ENCODE data around the gene PHGDH. TPM values are rescaled to one million over a fixed set of nuclear protein-coding genes. Genes with fewer than 3 reads are reported as not detected.
"Not testable (repeated sequence)": the region's sequence is repeated elsewhere in the genome, so short reads cannot be mapped to it uniquely, and the experiment has no call there.

PHGDH gene
- total RNA-seq, 1 donor from 2014 or later: 61.7 TPM

DNA sequence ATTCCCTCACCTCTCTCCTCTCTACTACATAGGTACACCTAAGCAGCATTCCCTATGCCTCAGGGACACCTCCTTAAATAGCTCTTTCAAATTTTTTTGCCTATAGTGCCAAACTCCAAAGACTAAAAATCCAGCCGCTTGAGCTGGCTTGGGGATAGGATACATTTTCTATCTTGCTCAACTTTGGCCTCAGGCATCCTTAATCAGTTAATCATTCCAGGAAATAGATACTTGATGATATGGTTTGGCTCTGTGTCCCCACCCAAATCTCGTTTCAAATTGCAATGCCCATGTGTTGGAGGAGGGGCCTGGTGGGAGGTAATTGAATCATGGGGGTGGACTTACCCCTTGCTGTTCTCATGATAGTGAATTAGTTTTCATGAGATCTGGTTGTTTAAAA is 11.4 kb upstream of the PHGDH start:
- Histone ChIP-seq H3K4me1 (no peaks in the 10 kb centered on the region), H3K4me3 (no peak overlapping the region), H3K27ac (no peak overlapping the region), H3K36me3 (no peaks in the 10 kb centered on the region), H3K9me3 (no peaks in the 10 kb centered on the region), H3K27me3 (no peaks in the 10 kb centered on the region)
- intact Hi-C loops (cut with DNase I): no loop called here
- DNase-seq (ENCODE audit: low spot score in 2 of 2): no peak
- TF ChIP-seq, protein P1, sequence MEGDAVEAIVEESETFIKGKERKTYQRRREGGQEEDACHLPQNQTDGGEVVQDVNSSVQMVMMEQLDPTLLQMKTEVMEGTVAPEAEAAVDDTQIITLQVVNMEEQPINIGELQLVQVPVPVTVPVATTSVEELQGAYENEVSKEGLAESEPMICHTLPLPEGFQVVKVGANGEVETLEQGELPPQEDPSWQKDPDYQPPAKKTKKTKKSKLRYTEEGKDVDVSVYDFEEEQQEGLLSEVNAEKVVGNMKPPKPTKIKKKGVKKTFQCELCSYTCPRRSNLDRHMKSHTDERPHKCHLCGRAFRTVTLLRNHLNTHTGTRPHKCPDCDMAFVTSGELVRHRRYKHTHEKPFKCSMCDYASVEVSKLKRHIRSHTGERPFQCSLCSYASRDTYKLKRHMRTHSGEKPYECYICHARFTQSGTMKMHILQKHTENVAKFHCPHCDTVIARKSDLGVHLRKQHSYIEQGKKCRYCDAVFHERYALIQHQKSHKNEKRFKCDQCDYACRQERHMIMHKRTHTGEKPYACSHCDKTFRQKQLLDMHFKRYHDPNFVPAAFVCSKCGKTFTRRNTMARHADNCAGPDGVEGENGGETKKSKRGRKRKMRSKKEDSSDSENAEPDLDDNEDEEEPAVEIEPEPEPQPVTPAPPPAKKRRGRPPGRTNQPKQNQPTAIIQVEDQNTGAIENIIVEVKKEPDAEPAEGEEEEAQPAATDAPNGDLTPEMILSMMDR (IDR thresholded peaks at IDR 0.05): no peak

DNA sequence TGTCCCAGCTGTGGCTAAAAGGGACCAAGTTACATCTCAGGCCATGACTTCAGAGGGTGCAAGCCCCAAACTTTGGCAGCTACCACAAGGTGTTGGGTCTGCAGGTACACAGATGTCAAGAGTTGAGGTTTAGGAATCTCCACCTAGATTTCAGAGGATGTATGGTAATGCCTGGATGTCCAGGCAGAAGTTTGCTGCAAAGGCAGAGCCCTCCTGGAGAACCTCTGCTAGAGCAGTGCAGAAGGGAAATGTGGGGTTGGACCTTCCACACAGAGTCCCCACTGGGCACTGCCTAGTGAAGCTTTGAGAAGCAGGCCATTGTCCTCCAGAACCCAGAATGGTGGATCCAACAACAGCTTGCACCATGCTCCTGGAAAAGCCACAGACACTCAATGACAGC is 10.1 kb upstream of the PHGDH start:
- TF ChIP-seq, protein P1 (IDR thresholded peaks at IDR 0.05): no peak
- Histone ChIP-seq H3K4me1 (no peaks in the 10 kb centered on the region), H3K4me3 (no peak overlapping the region), H3K27me3 (no peaks in the 10 kb centered on the region), H3K27ac (no peak overlapping the region), H3K36me3 (no peaks in the 10 kb centered on the region), H3K9me3 (no peaks in the 10 kb centered on the region)
- intact Hi-C loops (cut with DNase I): no loop called here
- no peak for DNase-seq (ENCODE audit: low spot score in 2 of 2)

DNA sequence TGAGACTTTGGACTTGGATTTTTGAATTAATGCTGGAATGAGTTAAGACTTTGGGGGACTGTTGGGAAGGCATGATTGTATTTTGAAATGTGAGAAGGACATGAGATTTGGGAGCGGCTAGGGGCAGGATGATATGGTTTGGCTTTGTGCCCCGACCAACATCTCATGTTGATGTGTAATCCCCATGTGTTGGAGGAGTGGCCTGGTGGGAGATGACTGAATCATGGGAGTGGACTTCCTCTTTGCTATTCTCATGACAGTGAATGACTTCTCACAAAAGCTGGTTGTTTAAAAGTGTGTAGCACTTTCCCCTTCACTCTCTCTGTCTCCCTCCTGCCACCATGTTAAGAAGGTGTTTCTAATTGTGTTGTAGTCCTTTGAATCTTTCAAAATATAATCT is 9.3 kb upstream of the PHGDH start:
- TF ChIP-seq, protein P1 (IDR thresholded peaks at IDR 0.05): no peak
- DNase-seq (ENCODE audit: low spot score in 2 of 2): no peak
- Histone ChIP-seq H3K4me1 (no peaks in the 10 kb centered on the region), H3K4me3 (no peak overlapping the region), H3K27ac (no peak overlapping the region), H3K27me3 (no peaks in the 10 kb centered on the region), H3K36me3 (no peaks in the 10 kb centered on the region), H3K9me3 (no peaks in the 10 kb centered on the region)
- intact Hi-C loops (cut with DNase I): no loop called here

DNA sequence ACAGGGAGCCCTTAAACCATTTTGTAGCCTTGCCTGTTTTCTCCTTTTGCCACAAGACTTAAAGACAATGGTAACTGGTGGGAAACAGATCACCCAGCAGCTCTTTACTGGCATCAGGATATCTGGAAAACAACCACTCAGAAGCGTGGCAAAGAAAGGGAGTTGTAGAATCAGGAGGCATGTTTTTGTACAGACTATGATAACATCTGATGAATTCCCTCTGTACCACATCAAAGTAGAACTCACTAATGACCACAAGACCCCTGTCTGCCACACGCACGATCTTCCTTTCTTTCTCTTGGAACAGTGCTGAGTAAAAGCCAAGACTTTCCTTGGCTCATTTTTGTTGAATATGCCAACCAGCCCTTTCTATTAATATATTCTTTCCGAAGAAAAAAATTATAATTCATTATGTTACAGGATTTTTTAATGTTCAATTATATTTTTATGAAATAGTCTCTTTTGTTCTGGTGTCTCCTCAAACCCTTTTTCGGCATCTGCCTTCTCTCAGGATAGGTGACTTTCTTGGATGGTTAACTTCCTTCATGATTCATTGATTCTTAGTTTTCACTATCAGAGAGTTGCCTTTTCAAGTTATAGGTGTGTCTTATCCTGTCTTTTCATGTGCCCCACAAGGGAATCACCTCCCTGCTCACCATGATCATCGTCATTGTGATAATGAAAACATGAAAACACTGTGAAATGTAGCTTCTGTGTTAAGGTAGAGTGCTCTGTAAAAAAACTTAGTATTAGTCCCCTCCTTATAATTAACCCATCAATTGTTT is 7.9 kb upstream of the PHGDH start:
- no peak overlapping the region for H3K4me3 ChIP-seq
- H3K27ac ChIP-seq: no peak overlapping the region
- DNase-seq (ENCODE audit: low spot score in 2 of 2): no peak
- no peaks in the 10 kb centered on the region for H3K4me1 ChIP-seq
- intact Hi-C loops (cut with DNase I): no loop called here
- H3K9me3 ChIP-seq: no peaks in the 10 kb centered on the region
- H3K36me3 ChIP-seq: no peaks in the 10 kb centered on the region
- no peaks in the 10 kb centered on the region for H3K27me3 ChIP-seq
- TF ChIP-seq, protein P1 (IDR thresholded peaks at IDR 0.05): no peak

DNA sequence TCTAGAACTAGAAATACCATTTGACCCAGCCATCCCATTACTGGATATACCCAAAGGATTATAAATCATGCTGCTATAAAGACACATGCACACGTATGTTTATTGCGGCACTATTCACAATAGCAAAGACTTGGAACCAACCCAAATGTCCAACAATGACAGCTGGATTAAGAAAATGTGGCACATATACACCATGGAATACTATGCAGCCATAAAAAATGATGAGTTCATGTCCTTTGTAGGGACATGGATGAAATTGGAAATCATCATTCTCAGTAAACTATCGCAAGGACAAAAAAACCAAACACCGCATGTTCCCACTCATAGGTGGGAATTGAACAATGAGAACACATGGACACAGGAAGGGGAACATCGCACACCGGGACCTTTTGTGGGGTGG is 5.1 kb upstream of the PHGDH start:
- H3K27me3 ChIP-seq; H3K27ac ChIP-seq; H3K36me3 ChIP-seq; H3K4me3 ChIP-seq; DNase-seq (ENCODE audit: low spot score in 2 of 2); H3K9me3 ChIP-seq; H3K4me1 ChIP-seq; intact Hi-C loops (cut with DNase I): not testable (repeated sequence)

DNA sequence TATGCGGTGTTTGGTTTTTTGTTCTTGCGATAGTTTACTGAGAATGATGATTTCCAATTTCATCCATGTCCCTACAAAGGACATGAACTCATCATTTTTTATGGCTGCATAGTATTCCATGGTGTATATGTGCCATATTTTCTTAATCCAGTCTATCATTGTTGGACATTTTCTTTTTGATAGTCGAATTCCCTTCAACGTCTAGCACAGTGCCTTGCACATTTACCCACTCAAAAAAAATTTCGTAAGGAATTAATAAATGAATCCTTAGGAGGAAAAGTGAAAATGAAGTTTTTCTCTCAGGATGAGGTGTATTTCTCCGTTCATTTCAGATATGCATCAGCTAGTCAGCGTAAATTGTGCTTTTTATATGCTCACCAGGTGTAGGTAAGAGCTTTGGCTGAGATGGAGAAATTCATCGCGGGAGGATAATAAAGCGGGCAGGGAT is 354 bp upstream of the PHGDH start:
- H3K4me3 ChIP-seq: peak overlapping the region; percentile 64 to 81
- not testable (repeated sequence) for DNase-seq (ENCODE audit: low spot score in 2 of 2); H3K27me3 ChIP-seq; H3K9me3 ChIP-seq; H3K36me3 ChIP-seq
- H3K27ac ChIP-seq: peak overlapping the region in 1 of 2 donors; percentile 87
- intact Hi-C loops (cut with DNase I): loop anchor here (5.0 kb wide), 1 partner anchor 79 kb away; no protein-coding TSS in a partner anchor
- peaks cover 0 to 19% of the 10 kb centered on the region in 2 donors for H3K4me1 ChIP-seq
